Suprapubic skin (tissue), 4 donors: ENCODE data around the gene OTOF. TPM values are rescaled to one million over a fixed set of nuclear protein-coding genes. Genes with fewer than 3 reads are reported as not detected.

ENCODE experiments used
- DNase-seq, 2 donors: peaks; one replicate each; pipeline ENCODE4 v3.0.0-alpha.2; 2019; ENCODE audit warnings: low spot score in 2 of 2
- H3K27ac ChIP-seq: fragments of 200-600 bp; sonication (generic); one replicate; pipeline ENCODE4 v1.5.1; 2019
- H3K27me3 ChIP-seq: fragments of 200-600 bp; sonication (generic); one replicate; pipeline ENCODE4 v1.5.1; 2019
- H3K36me3 ChIP-seq: fragments of 200-600 bp; sonication (generic); one replicate; pipeline ENCODE4 v1.5.1; 2019
- H3K4me1 ChIP-seq: fragments of 200-600 bp; sonication (generic); one replicate; pipeline ENCODE4 v1.5.1; 2019
- H3K4me3 ChIP-seq: fragments of 200-600 bp; sonication (generic); one replicate; pipeline ENCODE4 v1.5.1; 2019; ENCODE audit warnings: mild to moderate bottlenecking
- H3K9me3 ChIP-seq: fragments of 200-600 bp; sonication (generic); one replicate; pipeline ENCODE4 v1.5.1; 2019
- EP300 ChIP-seq: sonication (generic); formaldehyde crosslinking; IDR thresholded peaks from one replicate; pipeline ENCODE4 v1.6.1; 2017; ENCODE audit warnings: antibody characterized with exemption
- POLR2A ChIP-seq, 2 donors: fragments of 450-650 bp; IDR thresholded peaks; one replicate each; pipeline ENCODE4 v1.6.1; 2017; ENCODE audit warnings: antibody characterized with exemption in 2 of 2, mild to moderate bottlenecking in 2 of 2, moderate library complexity in 2 of 2
- POLR2AphosphoS5 ChIP-seq, 3 donors: sonication (generic); formaldehyde crosslinking; IDR thresholded peaks; one replicate each; pipeline ENCODE4 v1.6.1; 2017; ENCODE audit warnings: antibody characterized with exemption in 3 of 3
- WGBS: methylation state at CpG from one replicate; pipeline ENCODE4 v1.1.5; 2018; 5-methylcytosine and 5-hydroxymethylcytosine counted together
- total RNA-seq, 4 donors: library from RNA; depleted of rRNA; stranded (reverse); fragments of >200 nt; gene quantifications; one replicate each; pipeline ENCODE4 v1.1.0, GENCODE V29; 2016
- TF ChIP-seq, protein P1 (sequence below), 2 donors: fragments of 200-600 bp in 1 of 2; fragments of 450-650 bp in 1 of 2; sonication (generic) in 1 of 2; IDR thresholded peaks; one replicate each; pipeline ENCODE4 v1.5.1; 2016 to 2019; ENCODE audit warnings: antibody characterized with exemption in 2 of 2, mild to moderate bottlenecking in 1 of 2, moderate library complexity in 1 of 2

Gene OTOF
- total RNA-seq: under 1 TPM in 3 of 4 donors, not detected in 1; 0.16 to 0.39 (median 0.17) TPM

DNA sequence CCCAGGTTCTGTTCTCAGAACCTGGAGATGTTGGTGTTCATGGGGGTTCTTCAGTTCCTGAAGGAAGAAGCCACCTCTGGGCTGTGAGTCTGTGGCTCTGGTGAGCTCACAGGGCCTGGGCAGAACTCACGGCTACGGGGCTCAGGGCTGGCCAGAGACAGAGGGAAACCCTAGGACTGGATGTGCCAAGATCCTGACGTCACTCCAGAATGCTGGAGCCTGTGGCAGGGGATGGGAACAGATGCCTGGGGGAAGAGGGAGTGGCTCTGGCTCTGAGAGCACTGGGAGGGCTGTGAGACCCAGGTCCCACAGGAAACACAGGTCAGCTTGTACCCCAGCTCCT lies at the start of gene OTOF:
Gene OTOF (minus strand): TSS at position 214 of the 343 bp plus-strand sequence.
- peaks cover 8% of the 10 kb centered on the region for H3K4me1 ChIP-seq
- no peaks in the 10 kb centered on the region for H3K27me3 ChIP-seq
- TF ChIP-seq POLR2A (IDR thresholded peaks at IDR 0.05): no peak
- TF ChIP-seq, protein P1, sequence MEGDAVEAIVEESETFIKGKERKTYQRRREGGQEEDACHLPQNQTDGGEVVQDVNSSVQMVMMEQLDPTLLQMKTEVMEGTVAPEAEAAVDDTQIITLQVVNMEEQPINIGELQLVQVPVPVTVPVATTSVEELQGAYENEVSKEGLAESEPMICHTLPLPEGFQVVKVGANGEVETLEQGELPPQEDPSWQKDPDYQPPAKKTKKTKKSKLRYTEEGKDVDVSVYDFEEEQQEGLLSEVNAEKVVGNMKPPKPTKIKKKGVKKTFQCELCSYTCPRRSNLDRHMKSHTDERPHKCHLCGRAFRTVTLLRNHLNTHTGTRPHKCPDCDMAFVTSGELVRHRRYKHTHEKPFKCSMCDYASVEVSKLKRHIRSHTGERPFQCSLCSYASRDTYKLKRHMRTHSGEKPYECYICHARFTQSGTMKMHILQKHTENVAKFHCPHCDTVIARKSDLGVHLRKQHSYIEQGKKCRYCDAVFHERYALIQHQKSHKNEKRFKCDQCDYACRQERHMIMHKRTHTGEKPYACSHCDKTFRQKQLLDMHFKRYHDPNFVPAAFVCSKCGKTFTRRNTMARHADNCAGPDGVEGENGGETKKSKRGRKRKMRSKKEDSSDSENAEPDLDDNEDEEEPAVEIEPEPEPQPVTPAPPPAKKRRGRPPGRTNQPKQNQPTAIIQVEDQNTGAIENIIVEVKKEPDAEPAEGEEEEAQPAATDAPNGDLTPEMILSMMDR (IDR thresholded peaks at IDR 0.05): no peak
- TF ChIP-seq EP300: no peak
- H3K27ac ChIP-seq: no peak within 1 kb of the TSS
- no peaks in the 10 kb centered on the region for H3K9me3 ChIP-seq
- no peaks in the 10 kb centered on the region for H3K36me3 ChIP-seq
- 0% methylated on average over 2 of the region's 3 CpGs for WGBS
- no peak within 1 kb of the TSS for H3K4me3 ChIP-seq
- no peak for DNase-seq

DNA sequence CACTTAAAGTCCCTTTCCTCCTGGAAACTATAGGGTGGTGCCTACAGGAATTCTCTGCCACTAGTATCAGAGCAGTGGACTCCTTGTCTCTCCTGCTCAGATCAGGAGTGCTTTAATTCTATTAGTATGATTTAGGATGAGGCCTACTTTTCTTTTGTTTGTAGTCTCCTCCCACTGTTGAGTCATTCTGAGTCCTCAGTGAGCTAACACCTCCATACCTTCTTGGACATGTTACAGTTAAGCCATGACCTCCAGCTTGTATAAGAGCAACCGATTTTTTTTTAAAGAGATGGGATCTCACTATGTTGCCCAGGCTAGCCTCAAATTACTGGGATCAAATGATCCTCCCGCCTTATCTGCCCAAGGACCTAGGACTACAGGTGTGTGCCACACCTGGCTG lies 48.7 kb upstream of the OTOF start:
- TF ChIP-seq, protein P1 (IDR thresholded peaks at IDR 0.05): no peak
- TF ChIP-seq POLR2A (IDR thresholded peaks at IDR 0.05): no peak
- no peak for TF ChIP-seq EP300
- no peak for TF ChIP-seq POLR2AphosphoS5 (IDR thresholded peaks at IDR 0.05)
- Histone ChIP-seq H3K4me3 (no peak overlapping the region), H3K27me3 (peaks cover 28% of the 10 kb centered on the region), H3K4me1 (no peaks in the 10 kb centered on the region), H3K9me3 (no peaks in the 10 kb centered on the region), H3K27ac (no peak overlapping the region), H3K36me3 (no peaks in the 10 kb centered on the region)
- peak in 1 of 2 donors; percentile 20 for DNase-seq
- 79% methylated on average over 2 of the region's 2 CpGs for WGBS

DNA sequence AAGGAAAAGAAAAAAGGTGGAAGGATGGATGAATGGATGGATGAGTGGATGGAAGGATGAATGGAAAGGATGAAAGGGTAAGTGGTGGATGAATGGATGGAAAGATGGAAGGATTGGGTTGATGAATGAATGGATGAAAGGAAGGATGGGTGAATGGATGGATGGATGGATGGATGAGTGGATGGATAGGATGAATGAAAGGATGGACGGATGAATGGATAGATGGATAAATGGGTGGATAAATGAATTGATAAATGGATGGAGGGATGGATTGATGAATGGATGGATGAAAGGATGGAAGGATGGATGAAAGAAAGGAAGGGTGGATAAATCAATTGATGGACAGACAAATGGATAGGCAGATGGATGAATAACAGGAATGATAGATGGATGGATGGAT lies 48.2 kb upstream of the OTOF start:
- no peaks in the 10 kb centered on the region for H3K9me3 ChIP-seq
- no peaks in the 10 kb centered on the region for H3K4me1 ChIP-seq
- no peak for DNase-seq
- peaks cover 33% of the 10 kb centered on the region for H3K27me3 ChIP-seq
- TF ChIP-seq POLR2AphosphoS5 (IDR thresholded peaks at IDR 0.05) (no peak), POLR2A (IDR thresholded peaks at IDR 0.05) (no peak), EP300 (no peak)
- TF ChIP-seq, protein P1 (IDR thresholded peaks at IDR 0.05): no peak
- H3K36me3 ChIP-seq: no peaks in the 10 kb centered on the region
- no peak overlapping the region for H3K4me3 ChIP-seq
- WGBS: 87% methylated on average over 1 of the region's 1 CpG
- H3K27ac ChIP-seq: no peak overlapping the region

DNA sequence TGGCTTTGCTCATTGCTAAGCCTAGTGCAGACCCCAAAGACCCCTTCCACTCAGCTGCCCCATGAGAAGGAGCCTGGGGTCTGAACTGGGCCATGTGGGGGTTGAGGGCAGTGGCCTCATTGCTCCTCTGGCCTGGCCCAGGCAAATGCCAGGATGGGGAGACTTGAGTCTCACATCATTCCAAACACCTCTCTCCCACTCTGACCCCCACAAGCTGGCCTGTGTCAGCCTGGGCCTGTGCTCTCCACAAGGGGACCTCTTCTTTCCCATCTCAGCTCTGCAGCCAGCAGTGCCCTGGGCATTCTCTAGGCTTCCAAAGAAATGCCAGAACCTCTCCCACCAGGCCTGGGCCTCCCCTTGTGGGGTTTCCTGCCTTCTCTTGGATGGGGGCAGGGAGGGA lies 45.8 kb upstream of the OTOF start:
- DNase-seq: peak; percentile 38 to 49
- peaks cover 34% of the 10 kb centered on the region for H3K27me3 ChIP-seq
- TF ChIP-seq EP300: no peak
- TF ChIP-seq, protein P1 (IDR thresholded peaks at IDR 0.05): no peak
- TF ChIP-seq POLR2A (IDR thresholded peaks at IDR 0.05): no peak
- TF ChIP-seq POLR2AphosphoS5 (IDR thresholded peaks at IDR 0.05): no peak

DNA sequence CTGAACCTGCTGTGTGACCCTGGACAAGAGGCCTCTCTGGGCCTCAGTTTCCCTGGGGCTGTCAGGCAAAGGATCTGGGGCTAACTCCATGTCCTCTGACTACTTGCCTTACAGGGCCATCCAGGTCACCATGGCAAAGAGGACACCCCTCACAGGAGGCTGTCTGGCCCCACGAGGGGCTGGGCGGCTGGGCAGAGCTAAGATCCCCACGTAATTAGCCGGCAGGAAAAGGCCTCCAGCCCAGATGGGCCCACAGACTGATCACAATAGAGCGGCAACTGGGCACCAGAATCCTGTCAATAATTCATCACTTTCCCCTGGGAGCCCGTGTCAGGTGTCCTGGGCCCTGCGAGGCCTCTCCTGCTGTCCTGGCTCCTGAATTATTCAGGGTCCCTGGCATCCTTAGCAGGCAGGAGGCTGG lies 44.8 kb upstream of the OTOF start:
- Histone ChIP-seq H3K27ac (no peak overlapping the region), H3K4me1 (no peaks in the 10 kb centered on the region), H3K36me3 (no peaks in the 10 kb centered on the region), H3K27me3 (peaks cover 33% of the 10 kb centered on the region), H3K9me3 (no peaks in the 10 kb centered on the region), H3K4me3 (no peak overlapping the region)
- no peak for TF ChIP-seq EP300
- TF ChIP-seq POLR2A (IDR thresholded peaks at IDR 0.05): no peak
- no peak for TF ChIP-seq POLR2AphosphoS5 (IDR thresholded peaks at IDR 0.05)
- TF ChIP-seq, protein P1 (IDR thresholded peaks at IDR 0.05): no peak
- DNase-seq: peak in 1 of 2 donors; percentile 46
- no CpG with 5 or more reads among the region's 7 CpGs for WGBS

More for the DNA sequence above, 45.8 kb upstream of the OTOF start:
- Histone ChIP-seq H3K4me1 (no peaks in the 10 kb centered on the region), H3K9me3 (no peaks in the 10 kb centered on the region), H3K27ac (no peak overlapping the region), H3K4me3 (no peak overlapping the region), H3K36me3 (no peaks in the 10 kb centered on the region)
